ENCODE measurements around the gene HYAL1.

DNA sequence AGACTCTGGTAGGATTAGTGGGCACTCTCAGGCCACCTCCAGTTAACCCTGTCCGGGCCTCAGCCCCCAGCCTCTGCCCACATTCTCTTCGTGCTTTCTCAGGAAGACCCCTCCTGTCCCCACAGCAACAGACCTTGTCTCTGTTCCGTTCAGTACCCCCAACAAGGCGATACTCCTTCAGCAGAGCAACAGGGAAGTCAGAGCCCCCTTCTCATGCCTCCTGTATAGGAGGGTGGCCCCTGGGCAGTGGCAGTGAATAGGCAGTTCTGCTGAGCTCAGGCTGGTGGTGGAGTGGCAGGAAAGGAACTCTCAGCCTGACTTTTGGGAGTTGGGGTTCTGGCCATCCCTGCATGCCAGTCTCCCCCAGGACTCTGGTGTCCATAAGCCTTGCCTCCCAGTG is 33.9 kb downstream of the HYAL1 start:
- TF ChIP-seq SMC3 (IDR thresholded peaks at IDR 0.05) (no peak), EP300 (IDR thresholded peaks at IDR 0.05) (no peak), CHD2 (IDR thresholded peaks at IDR 0.05; ENCODE audit: low read length, partially characterized antibody) (no peak), POLR2A (IDR thresholded peaks at IDR 0.05; ENCODE audit: low read length) (no peak), MYC (IDR thresholded peaks at IDR 0.05; ENCODE audit: borderline replicate concordance, low read length) (no peak), MAZ (IDR thresholded peaks at IDR 0.05; ENCODE audit: borderline replicate concordance, low read depth, low read length) (no peak), TP53 (CRISPR knock-in tag; IDR thresholded peaks at IDR 0.05) (no peak)
- TF ChIP-seq, protein P1, sequence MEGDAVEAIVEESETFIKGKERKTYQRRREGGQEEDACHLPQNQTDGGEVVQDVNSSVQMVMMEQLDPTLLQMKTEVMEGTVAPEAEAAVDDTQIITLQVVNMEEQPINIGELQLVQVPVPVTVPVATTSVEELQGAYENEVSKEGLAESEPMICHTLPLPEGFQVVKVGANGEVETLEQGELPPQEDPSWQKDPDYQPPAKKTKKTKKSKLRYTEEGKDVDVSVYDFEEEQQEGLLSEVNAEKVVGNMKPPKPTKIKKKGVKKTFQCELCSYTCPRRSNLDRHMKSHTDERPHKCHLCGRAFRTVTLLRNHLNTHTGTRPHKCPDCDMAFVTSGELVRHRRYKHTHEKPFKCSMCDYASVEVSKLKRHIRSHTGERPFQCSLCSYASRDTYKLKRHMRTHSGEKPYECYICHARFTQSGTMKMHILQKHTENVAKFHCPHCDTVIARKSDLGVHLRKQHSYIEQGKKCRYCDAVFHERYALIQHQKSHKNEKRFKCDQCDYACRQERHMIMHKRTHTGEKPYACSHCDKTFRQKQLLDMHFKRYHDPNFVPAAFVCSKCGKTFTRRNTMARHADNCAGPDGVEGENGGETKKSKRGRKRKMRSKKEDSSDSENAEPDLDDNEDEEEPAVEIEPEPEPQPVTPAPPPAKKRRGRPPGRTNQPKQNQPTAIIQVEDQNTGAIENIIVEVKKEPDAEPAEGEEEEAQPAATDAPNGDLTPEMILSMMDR (IDR thresholded peaks at IDR 0.05) = no peak
- TF ChIP-seq, protein P2, sequence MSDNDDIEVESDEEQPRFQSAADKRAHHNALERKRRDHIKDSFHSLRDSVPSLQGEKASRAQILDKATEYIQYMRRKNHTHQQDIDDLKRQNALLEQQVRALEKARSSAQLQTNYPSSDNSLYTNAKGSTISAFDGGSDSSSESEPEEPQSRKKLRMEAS (IDR thresholded peaks at IDR 0.05) = no peak
- TF ChIP-seq, protein P3, sequence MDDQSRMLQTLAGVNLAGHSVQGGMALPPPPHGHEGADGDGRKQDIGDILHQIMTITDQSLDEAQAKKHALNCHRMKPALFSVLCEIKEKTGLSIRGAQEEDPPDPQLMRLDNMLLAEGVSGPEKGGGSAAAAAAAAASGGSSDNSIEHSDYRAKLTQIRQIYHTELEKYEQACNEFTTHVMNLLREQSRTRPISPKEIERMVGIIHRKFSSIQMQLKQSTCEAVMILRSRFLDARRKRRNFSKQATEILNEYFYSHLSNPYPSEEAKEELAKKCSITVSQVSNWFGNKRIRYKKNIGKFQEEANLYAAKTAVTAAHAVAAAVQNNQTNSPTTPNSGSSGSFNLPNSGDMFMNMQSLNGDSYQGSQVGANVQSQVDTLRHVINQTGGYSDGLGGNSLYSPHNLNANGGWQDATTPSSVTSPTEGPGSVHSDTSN (IDR thresholded peaks at IDR 0.05) = no peak
- TF ChIP-seq, protein P4, sequence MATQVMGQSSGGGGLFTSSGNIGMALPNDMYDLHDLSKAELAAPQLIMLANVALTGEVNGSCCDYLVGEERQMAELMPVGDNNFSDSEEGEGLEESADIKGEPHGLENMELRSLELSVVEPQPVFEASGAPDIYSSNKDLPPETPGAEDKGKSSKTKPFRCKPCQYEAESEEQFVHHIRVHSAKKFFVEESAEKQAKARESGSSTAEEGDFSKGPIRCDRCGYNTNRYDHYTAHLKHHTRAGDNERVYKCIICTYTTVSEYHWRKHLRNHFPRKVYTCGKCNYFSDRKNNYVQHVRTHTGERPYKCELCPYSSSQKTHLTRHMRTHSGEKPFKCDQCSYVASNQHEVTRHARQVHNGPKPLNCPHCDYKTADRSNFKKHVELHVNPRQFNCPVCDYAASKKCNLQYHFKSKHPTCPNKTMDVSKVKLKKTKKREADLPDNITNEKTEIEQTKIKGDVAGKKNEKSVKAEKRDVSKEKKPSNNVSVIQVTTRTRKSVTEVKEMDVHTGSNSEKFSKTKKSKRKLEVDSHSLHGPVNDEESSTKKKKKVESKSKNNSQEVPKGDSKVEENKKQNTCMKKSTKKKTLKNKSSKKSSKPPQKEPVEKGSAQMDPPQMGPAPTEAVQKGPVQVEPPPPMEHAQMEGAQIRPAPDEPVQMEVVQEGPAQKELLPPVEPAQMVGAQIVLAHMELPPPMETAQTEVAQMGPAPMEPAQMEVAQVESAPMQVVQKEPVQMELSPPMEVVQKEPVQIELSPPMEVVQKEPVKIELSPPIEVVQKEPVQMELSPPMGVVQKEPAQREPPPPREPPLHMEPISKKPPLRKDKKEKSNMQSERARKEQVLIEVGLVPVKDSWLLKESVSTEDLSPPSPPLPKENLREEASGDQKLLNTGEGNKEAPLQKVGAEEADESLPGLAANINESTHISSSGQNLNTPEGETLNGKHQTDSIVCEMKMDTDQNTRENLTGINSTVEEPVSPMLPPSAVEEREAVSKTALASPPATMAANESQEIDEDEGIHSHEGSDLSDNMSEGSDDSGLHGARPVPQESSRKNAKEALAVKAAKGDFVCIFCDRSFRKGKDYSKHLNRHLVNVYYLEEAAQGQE (IDR thresholded peaks at IDR 0.05) = no peak
